GM12878 (cell line): ENCODE data around the gene MAPT.

Experiments used
- CTCF ChIP-seq, 3 experiments: IDR thresholded peaks in 2 of 3; conservative IDR thresholded peaks in 1 of 3; 2 replicates each; pipeline ENCODE4 v1.5.1; 2011; ENCODE audit warnings: low read depth in 3 of 3, low read length in 3 of 3, mild to moderate bottlenecking in 3 of 3, control low read depth in 2 of 3, moderate library complexity in 2 of 3, inconsistent platforms in 1 of 3, mixed read lengths in 1 of 3; ENCODE audit not compliant: control insufficient read depth in 2 of 3, insufficient read depth in 1 of 3; ENCODE audit errors: extremely low read depth in 1 of 3
- FOS ChIP-seq: IDR thresholded peaks from 3 replicates; pipeline ENCODE4 v1.6.1; 2011; ENCODE audit warnings: borderline replicate concordance; ENCODE audit not compliant: insufficient read length; ENCODE audit errors: extremely low read depth
- JUNB ChIP-seq: IDR thresholded peaks from 2 replicates; pipeline ENCODE4 v1.6.1; 2016; ENCODE audit warnings: antibody characterized with exemption, mild to moderate bottlenecking
- JUND ChIP-seq: IDR thresholded peaks from 2 replicates; pipeline ENCODE4 v1.6.1; 2012; ENCODE audit warnings: low read depth, mild to moderate bottlenecking, low read length, improper control_type of control experiment, moderate library complexity
- MXI1 ChIP-seq: fragments of 150-350 bp; IDR thresholded peaks from 2 replicates; pipeline ENCODE4 v1.6.1; 2011; ENCODE audit warnings: low read depth, mild to moderate bottlenecking, inconsistent platforms, low read length, improper control_type of control experiment
- NFYB ChIP-seq: IDR thresholded peaks from 2 replicates; pipeline ENCODE4 v1.6.1; 2011; ENCODE audit warnings: low read depth, mild to moderate bottlenecking, low read length, improper control_type of control experiment, moderate library complexity; ENCODE audit not compliant: insufficient read depth
- POLR2AphosphoS5 ChIP-seq: IDR thresholded peaks from 2 replicates; pipeline ENCODE4 v1.6.1; 2011; ENCODE audit warnings: mild to moderate bottlenecking, low read length, inconsistent platforms

GRCh38 chr17:46010597-46011186, 116.3 kb downstream of the MAPT start:
- TF ChIP-seq MXI1 (no peak), CTCF (IDR thresholded peaks at IDR 0.05 in 2 of 3, conservative IDR thresholded peaks at IDR 0.05 in 1 of 3; ENCODE audit: control insufficient read depth in 2 of 3, extremely low read depth in 1 of 3, insufficient read depth in 1 of 3, low read depth in 3 of 3, low read length in 3 of 3) (no peak), FOS (no peak), JUND (no peak), JUNB (no peak), POLR2AphosphoS5 (no peak), NFYB (no peak)
